Memory B cell (primary cell): ENCODE results near the gene TMEM14C.

ENCODE experiments used
- ATAC-seq: fragments of 150-1000 bp; cut with Tn5 transposase; 2 replicates; pipeline ENCODE4 v1.10.0; 2021; ENCODE audit warnings: low read depth, mild to moderate bottlenecking, moderate library complexity
- DNase-seq, 2 donors: peaks; one replicate each; pipeline ENCODE4 v3.0.0; 2022; ENCODE audit warnings: low spot score in 2 of 2
- H3K27ac Mint-ChIP-seq: one replicate; pipeline ENCODE4 v1.8.0; 2022; ENCODE audit warnings: mild to moderate bottlenecking, moderate library complexity, mixed read lengths
- H3K27me3 Mint-ChIP-seq: one replicate; pipeline ENCODE4 v1.8.0; 2022; ENCODE audit warnings: mixed read lengths
- H3K36me3 Mint-ChIP-seq: one replicate; pipeline ENCODE4 v1.8.0; 2022; ENCODE audit warnings: mild to moderate bottlenecking, mixed read lengths
- H3K4me1 Mint-ChIP-seq: one replicate; pipeline ENCODE4 v1.8.0; 2022; ENCODE audit warnings: mixed read lengths
- H3K4me3 Mint-ChIP-seq: one replicate; pipeline ENCODE4 v1.8.0; 2022; ENCODE audit warnings: mild to moderate bottlenecking, moderate library complexity, mixed read lengths
- H3K9me3 Mint-ChIP-seq: one replicate; pipeline ENCODE4 v1.8.0; 2022; ENCODE audit warnings: mixed read lengths

Gene TMEM14C

GRCh38 chr6:10759312-10759839 lies 36.5 kb downstream of the TMEM14C start:
- Mint-ChIP-seq H3K27ac (no peak overlapping the region), H3K4me1 (peaks cover 6% of the 10 kb centered on the region), H3K27me3 (no peaks in the 10 kb centered on the region), H3K4me3 (no peak overlapping the region), H3K36me3 (peaks cover 24% of the 10 kb centered on the region), H3K9me3 (no peaks in the 10 kb centered on the region)
- DNase-seq (no peak), ATAC-seq (peak; percentile 39)

DNA sequence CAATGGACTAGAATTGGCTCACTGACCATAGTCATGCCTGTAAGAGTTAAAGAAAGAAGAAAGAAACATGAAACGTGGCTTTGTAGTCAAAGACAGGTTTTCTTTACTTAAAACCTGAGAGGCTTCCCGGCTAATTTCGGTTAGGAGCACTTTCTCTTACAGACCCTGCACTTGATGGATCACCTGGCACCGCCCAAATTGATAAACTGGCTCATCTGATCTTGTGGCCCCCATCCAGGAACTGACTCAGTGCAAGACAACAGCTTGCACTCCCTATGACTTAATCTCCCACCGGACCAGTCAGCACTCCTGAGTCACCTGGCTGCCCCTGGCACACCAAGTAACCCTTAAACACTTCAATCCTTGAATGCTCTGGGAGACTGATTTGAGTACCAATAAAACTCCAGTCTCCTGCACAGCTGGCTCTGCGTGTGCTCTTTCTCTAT lies 37.0 kb downstream of the TMEM14C start:
- Mint-ChIP-seq H3K27ac (no peak overlapping the region), H3K4me1 (peaks cover 2% of the 10 kb centered on the region), H3K4me3 (no peak overlapping the region), H3K27me3 (no peaks in the 10 kb centered on the region), H3K9me3 (no peaks in the 10 kb centered on the region), H3K36me3 (peaks cover 19% of the 10 kb centered on the region)
- DNase-seq (no peak), ATAC-seq (no peak)

GRCh38 chr6:10763006-10763405 lies 40.1 kb downstream of the TMEM14C start:
- DNase-seq: no peak
- H3K9me3 Mint-ChIP-seq: no peaks in the 10 kb centered on the region
- H3K4me1 Mint-ChIP-seq: peaks cover 2% of the 10 kb centered on the region
- no peaks in the 10 kb centered on the region for H3K27me3 Mint-ChIP-seq
- H3K4me3 Mint-ChIP-seq: no peak overlapping the region
- H3K27ac Mint-ChIP-seq: no peak overlapping the region
- peaks cover 11% of the 10 kb centered on the region for H3K36me3 Mint-ChIP-seq
- ATAC-seq: no peak

DNA sequence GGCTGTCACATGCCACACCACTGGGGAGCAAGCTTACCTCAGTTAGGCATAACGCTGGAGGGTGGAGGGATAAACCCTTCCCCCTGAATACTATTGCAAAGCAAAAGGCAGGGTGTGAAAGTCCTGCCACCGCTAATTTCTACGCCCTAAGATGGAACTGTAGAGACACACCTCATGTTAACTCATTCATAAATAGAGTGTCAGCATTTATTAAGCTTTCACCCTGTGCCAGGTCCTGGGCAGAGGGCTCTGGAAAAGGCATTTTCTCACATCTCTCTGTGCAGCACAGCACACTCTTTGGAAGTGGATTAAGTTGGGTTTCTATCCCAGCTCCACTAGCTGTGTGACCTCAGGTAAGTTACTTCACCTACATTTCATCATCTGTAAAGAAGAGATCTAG lies 46.5 kb downstream of the TMEM14C start:
- Mint-ChIP-seq H3K36me3 (peaks cover 14% of the 10 kb centered on the region), H3K27me3 (no peaks in the 10 kb centered on the region), H3K4me3 (no peak overlapping the region), H3K27ac (no peak overlapping the region), H3K4me1 (no peaks in the 10 kb centered on the region), H3K9me3 (no peaks in the 10 kb centered on the region)
- ATAC-seq (no peak), DNase-seq (no peak)

DNA sequence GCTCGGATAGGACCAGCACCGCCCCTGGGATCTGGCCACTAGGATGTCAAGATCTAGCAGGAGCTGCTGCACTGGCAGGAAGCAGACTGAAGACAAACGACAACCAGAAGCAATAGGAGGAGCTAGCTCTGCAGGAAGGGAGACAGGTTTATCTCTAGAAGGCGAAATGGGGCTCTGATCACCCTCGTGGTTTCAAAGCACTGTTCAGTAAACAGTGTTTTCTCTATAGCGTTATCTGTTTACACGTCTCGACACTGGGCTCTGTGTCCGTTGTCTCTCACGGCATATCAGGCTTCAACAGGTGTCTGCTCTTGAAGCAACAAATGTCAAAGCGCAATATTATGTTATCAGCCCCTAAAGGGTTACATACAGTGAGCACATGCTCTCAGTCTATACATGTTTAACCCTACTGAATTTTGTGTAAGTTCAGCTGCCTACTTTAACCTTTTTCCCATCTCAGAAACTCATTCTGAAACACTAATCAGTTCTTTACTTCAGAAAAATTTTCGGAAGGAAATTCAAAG lies 48.6 kb downstream of the TMEM14C start:
- no peaks in the 10 kb centered on the region for H3K27me3 Mint-ChIP-seq
- H3K4me1 Mint-ChIP-seq: no peaks in the 10 kb centered on the region
- no peak overlapping the region for H3K4me3 Mint-ChIP-seq
- no peaks in the 10 kb centered on the region for H3K9me3 Mint-ChIP-seq
- ATAC-seq (no peak), DNase-seq (no peak)
- H3K27ac Mint-ChIP-seq: no peak overlapping the region
- peaks cover 18% of the 10 kb centered on the region for H3K36me3 Mint-ChIP-seq

- no peak for ATAC-seq
- no peak overlapping the region for H3K27ac Mint-ChIP-seq
- no peak overlapping the region for H3K4me3 Mint-ChIP-seq
- H3K36me3 Mint-ChIP-seq: peaks cover 19% of the 10 kb centered on the region
- DNase-seq: no peak
- no peaks in the 10 kb centered on the region for H3K9me3 Mint-ChIP-seq
- H3K4me1 Mint-ChIP-seq: no peaks in the 10 kb centered on the region
- no peaks in the 10 kb centered on the region for H3K27me3 Mint-ChIP-seq
Observed at GRCh38 chr6:10778230-10778629, 55.4 kb downstream of the TMEM14C start.

GRCh38 chr6:10779076-10779475 lies 56.2 kb downstream of the TMEM14C start:
- no peaks in the 10 kb centered on the region for H3K4me1 Mint-ChIP-seq
- no peak overlapping the region for H3K4me3 Mint-ChIP-seq
- ATAC-seq (no peak), DNase-seq (no peak)
- no peaks in the 10 kb centered on the region for H3K27me3 Mint-ChIP-seq
- H3K27ac Mint-ChIP-seq: no peak overlapping the region
- peaks cover 22% of the 10 kb centered on the region for H3K36me3 Mint-ChIP-seq
- H3K9me3 Mint-ChIP-seq: no peaks in the 10 kb centered on the region
